Mammary epithelial cell (primary cell): ENCODE measurements around the gene KLHL8.

Experiments used
- EZH2 ChIP-seq: IDR thresholded peaks from 2 replicates; pipeline ENCODE4 v1.6.1; 2012; ENCODE audit warnings: low read length, inconsistent platforms, borderline replicate concordance
- TF ChIP-seq, protein P1 (sequence below), 2 donors: IDR thresholded peaks in 1 of 2; conservative IDR thresholded peaks in 1 of 2; 2 replicates each; pipeline ENCODE4 v1.5.1; 2011 to 2012; ENCODE audit warnings: inconsistent platforms in 2 of 2, low read length in 2 of 2, mild to moderate bottlenecking in 2 of 2, control low read depth in 1 of 2, low read depth in 1 of 2; ENCODE audit not compliant: insufficient read depth in 1 of 2; ENCODE audit errors: extremely low read depth in 1 of 2

DNA sequence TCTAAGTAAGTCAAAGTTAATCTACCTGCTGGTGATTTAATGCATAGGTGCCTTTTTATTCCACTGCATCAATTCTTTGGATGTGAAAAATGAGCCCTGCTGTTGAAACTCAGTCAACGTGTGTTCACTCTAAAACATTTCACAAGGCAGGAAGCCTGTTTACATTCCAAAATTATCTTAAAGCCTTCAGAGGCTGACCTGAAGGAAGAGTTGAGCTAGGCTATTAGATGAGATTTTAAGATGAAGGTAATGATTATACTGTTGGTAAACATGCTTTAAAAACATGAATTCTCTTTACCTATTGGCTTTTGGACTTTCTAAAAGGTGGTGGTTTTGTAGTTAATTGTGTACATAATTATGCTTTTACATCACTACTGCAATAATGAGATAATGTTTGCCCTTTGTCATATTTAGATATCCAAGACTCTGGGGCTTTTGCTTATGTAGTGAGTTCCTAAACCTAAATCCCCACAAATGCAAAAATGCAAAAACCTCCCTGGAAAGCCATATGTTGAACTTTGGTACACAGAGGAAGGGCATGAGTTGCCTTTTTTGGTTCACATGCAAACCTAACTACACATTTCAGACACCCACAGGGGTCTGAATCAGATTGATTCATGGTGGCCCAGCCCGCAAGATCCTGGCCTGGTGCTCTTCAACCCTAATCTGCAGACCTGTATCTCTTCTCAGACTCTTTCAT lies 92.3 kb downstream of the KLHL8 start:
- TF ChIP-seq, protein P1, sequence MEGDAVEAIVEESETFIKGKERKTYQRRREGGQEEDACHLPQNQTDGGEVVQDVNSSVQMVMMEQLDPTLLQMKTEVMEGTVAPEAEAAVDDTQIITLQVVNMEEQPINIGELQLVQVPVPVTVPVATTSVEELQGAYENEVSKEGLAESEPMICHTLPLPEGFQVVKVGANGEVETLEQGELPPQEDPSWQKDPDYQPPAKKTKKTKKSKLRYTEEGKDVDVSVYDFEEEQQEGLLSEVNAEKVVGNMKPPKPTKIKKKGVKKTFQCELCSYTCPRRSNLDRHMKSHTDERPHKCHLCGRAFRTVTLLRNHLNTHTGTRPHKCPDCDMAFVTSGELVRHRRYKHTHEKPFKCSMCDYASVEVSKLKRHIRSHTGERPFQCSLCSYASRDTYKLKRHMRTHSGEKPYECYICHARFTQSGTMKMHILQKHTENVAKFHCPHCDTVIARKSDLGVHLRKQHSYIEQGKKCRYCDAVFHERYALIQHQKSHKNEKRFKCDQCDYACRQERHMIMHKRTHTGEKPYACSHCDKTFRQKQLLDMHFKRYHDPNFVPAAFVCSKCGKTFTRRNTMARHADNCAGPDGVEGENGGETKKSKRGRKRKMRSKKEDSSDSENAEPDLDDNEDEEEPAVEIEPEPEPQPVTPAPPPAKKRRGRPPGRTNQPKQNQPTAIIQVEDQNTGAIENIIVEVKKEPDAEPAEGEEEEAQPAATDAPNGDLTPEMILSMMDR (conservative IDR thresholded peaks at IDR 0.05 in 1 of 2, IDR thresholded peaks at IDR 0.05 in 1 of 2; ENCODE audit: extremely low read depth in 1 of 2, insufficient read depth in 1 of 2, low read depth in 1 of 2, low read length in 2 of 2): no peak
- no peak for TF ChIP-seq EZH2
